Activated CD8-positive, alpha-beta memory T cell treated with anti-CD3 and anti-CD28 coated beads, Interleukin-2, amount 10 ng/mL, durations not matched to agents 7 days and 5 days (primary cell): ENCODE measurements around the gene SLC9A8. TPM values are rescaled to one million over a fixed set of nuclear protein-coding genes. Genes with fewer than 3 reads are reported as not detected.
"Not testable (repeated sequence)": the region's sequence is repeated elsewhere in the genome, so short reads cannot be mapped to it uniquely, and the experiment has no call there.

ENCODE experiments used
- ATAC-seq: fragments of 150-1000 bp; cut with Tn5 transposase; one replicate; pipeline ENCODE4 v1.10.0; 2021; ENCODE audit warnings: moderate library complexity
- CTCF ChIA-PET: fragments of 350-600 bp; sonication (Branson Sonifier 250); formaldehyde crosslinking; loops from one replicate; lab custom pipeline; 2021; ENCODE audit warnings: antibody characterized with exemption; lab: Charles Lee
- DNase-seq: peaks from one replicate; pipeline ENCODE4 v3.0.0-alpha.2; 2020
- H3K27ac Mint-ChIP-seq: one replicate; pipeline ENCODE4 v1.8.0; 2021; ENCODE audit warnings: mild to moderate bottlenecking, mixed read lengths
- H3K27me3 Mint-ChIP-seq: one replicate; pipeline ENCODE4 v1.8.0; 2021; ENCODE audit warnings: mixed read lengths
- H3K36me3 Mint-ChIP-seq: one replicate; pipeline ENCODE4 v1.8.0; 2021; ENCODE audit warnings: mild to moderate bottlenecking, mixed read lengths
- H3K4me1 Mint-ChIP-seq: one replicate; pipeline ENCODE4 v1.8.0; 2021; ENCODE audit warnings: mixed read lengths
- H3K4me3 Mint-ChIP-seq: one replicate; pipeline ENCODE4 v1.8.0; 2021; ENCODE audit warnings: mild to moderate bottlenecking, moderate library complexity, mixed read lengths
- H3K9me3 Mint-ChIP-seq: one replicate; pipeline ENCODE4 v1.8.0; 2022; ENCODE audit warnings: low read depth, mixed read lengths
- total RNA-seq, 2 experiments: library from RNA; stranded (reverse); gene quantifications; one replicate each; pipeline ENCODE4 v1.2.3, GENCODE V29; 2021

SLC9A8 gene
- total RNA-seq, 2 experiments from 2014 or later: 16.3 to 24.9 TPM

DNA sequence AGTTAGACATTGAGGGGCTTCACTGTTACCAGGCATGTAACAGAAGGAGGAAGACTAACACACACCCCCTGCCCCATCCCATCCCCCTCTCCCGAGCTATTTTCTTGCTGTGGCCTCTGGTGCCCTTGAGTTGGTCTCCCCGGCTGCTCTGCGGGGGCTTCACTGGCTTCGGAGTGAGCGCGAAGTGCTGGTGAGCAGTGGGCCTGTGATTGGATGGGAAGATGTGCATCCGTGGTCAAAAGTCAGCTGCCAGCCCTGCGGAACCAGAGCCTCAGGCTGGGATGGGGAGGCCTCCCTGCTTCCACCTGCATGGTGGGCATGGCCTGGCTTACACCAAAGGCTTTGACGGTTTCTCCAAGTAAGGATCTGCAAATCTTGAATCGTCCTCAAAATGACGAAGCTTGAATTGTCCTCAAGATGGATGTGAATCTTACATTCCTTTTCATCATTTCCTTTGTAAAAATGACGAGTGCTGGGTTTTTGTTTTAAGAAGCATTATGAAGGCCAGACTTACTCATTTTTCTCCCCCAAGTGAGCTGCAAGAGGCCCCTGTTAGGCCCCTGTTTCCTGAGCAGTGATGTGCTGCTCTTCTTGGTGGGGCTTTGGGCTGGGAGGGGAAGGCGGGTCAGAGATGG, 79.0 kb downstream of the SLC9A8 start:
- peak overlapping the region; percentile 93 for H3K27ac Mint-ChIP-seq
- H3K9me3 Mint-ChIP-seq: no peaks in the 10 kb centered on the region
- DNase-seq: no peak
- CTCF ChIA-PET: interaction anchor here (0.9 to 3.2 kb wide), 5 partner anchors 11 to 280 kb away, joined by 3 to 17 read pairs (median 4); no protein-coding TSS in a partner anchor
- H3K36me3 Mint-ChIP-seq: peaks cover 8% of the 10 kb centered on the region
- H3K4me3 Mint-ChIP-seq: no peak overlapping the region
- peaks cover 51% of the 10 kb centered on the region for H3K4me1 Mint-ChIP-seq
- ATAC-seq: no peak
- H3K27me3 Mint-ChIP-seq: no peaks in the 10 kb centered on the region

GRCh38 chr20:49892260-49892659, 79.6 kb downstream of the SLC9A8 start:
- no peak for DNase-seq
- ATAC-seq: no peak
- no peak overlapping the region for H3K4me3 Mint-ChIP-seq
- no peaks in the 10 kb centered on the region for H3K9me3 Mint-ChIP-seq
- H3K27me3 Mint-ChIP-seq: no peaks in the 10 kb centered on the region
- H3K36me3 Mint-ChIP-seq: peaks cover 8% of the 10 kb centered on the region
- peaks cover 51% of the 10 kb centered on the region for H3K4me1 Mint-ChIP-seq
- CTCF ChIA-PET: interaction anchor here (0.9 to 3.2 kb wide), 6 partner anchors 8 to 281 kb away, joined by 3 to 17 read pairs (median 4); no protein-coding TSS in a partner anchor
- H3K27ac Mint-ChIP-seq: peak overlapping the region; percentile 93

DNA sequence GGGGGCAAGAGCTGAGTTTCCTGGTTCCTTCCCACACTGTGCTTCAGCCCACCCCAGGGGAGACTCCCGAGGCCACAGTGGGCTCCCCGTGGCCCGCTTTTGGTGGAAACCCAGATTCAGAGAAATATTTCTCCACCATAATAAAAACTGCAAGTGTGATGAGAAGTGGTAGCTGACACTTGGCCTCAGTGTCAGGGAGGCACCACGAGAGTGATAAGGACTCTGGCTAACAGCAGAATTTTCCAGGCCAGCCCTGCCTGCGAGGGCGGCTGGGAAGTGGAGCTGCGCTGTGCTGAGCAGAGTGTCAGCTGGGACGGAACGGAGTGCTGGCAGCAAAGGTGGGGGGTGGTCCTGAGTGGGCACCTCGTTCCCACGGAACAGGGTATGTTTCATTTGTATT, 80.2 kb downstream of the SLC9A8 start:
- Mint-ChIP-seq H3K27ac (peak overlapping the region; percentile 93), H3K4me3 (peak overlapping the region; percentile 39), H3K4me1 (peaks cover 51% of the 10 kb centered on the region), H3K9me3 (no peaks in the 10 kb centered on the region), H3K27me3 (no peaks in the 10 kb centered on the region), H3K36me3 (peaks cover 5% of the 10 kb centered on the region)
- CTCF ChIA-PET: interaction anchor here (1.1 to 3.2 kb wide), 8 partner anchors 9 to 408 kb away, joined by 3 to 17 read pairs (median 4); no protein-coding TSS in a partner anchor
- DNase-seq: no peak
- no peak for ATAC-seq

DNA sequence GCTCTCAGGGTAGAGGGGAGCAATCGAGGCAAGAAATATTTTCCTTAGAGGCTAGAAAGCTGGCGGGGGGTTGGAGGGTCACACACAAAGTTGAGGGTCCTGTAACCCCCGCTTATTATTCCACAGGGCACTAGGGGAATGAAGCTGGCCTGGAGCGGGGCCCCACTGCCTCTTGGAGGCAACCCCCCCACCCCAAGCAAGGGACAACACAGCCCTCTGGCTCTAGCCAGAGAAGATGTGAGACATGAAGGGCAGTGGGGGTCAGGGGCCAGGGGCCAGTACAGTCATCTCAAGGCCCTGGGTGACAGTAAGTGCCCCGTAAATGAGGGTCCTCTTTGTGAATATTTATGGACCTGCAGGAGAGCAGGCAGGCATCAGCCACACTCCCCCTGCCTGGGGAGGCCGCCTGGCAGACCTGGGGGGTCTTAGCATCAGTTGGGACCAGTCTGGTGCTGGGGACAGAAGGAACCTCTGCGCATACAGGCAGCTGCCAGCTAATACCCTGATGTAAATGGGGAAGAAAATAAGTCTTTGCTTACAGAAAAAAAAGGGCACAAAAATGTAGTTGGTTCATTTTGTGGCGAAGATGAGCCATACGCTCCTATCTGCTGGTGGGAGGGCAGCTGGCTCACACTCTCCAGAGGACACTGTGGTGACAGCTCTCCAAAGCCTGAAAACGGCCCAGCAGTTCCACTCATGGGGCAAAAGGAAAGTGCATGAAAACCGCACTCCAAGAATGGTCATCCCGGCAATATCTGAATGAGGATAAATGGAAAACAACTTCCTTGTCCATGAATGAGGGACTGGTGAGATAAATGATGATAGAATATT, 80.8 kb downstream of the SLC9A8 start:
- H3K4me1 Mint-ChIP-seq: peaks cover 50% of the 10 kb centered on the region
- peaks cover 2% of the 10 kb centered on the region for H3K36me3 Mint-ChIP-seq
- no peaks in the 10 kb centered on the region for H3K9me3 Mint-ChIP-seq
- ATAC-seq (peak; percentile 73), DNase-seq (peak; percentile 69)
- H3K27ac Mint-ChIP-seq: peak overlapping the region; percentile 93
- peak overlapping the region; percentile 63 for H3K4me3 Mint-ChIP-seq
- no peaks in the 10 kb centered on the region for H3K27me3 Mint-ChIP-seq
- CTCF ChIA-PET: interaction anchor here (1.0 to 3.2 kb wide), 8 partner anchors 9 to 409 kb away, joined by 3 to 17 read pairs (median 4); no protein-coding TSS in a partner anchor

- peak overlapping the region; percentile 93 for H3K27ac Mint-ChIP-seq
- DNase-seq: peak; percentile 78
Measured at GRCh38 chr20:49894073-49894470, 81.4 kb downstream of the SLC9A8 start.

GRCh38 chr20:49895474-49896093, 83.0 kb downstream of the SLC9A8 start:
- H3K36me3 Mint-ChIP-seq, H3K4me3 Mint-ChIP-seq, H3K9me3 Mint-ChIP-seq, CTCF ChIA-PET, DNase-seq, H3K27ac Mint-ChIP-seq, H3K27me3 Mint-ChIP-seq, ATAC-seq: not testable (repeated sequence)
- H3K4me1 Mint-ChIP-seq: peaks cover 37% of the 10 kb centered on the region

More at GRCh38 chr20:49894073-49894470, 81.4 kb downstream of the SLC9A8 start:
- H3K27me3 Mint-ChIP-seq: no peaks in the 10 kb centered on the region
- no peaks in the 10 kb centered on the region for H3K36me3 Mint-ChIP-seq
- H3K9me3 Mint-ChIP-seq: no peaks in the 10 kb centered on the region
- CTCF ChIA-PET: interaction anchor here (1.0 to 3.2 kb wide), 4 partner anchors 10 to 410 kb away, joined by 3 to 17 read pairs (median 4); no protein-coding TSS in a partner anchor
- H3K4me1 Mint-ChIP-seq: peaks cover 44% of the 10 kb centered on the region
- peak overlapping the region; percentile 63 for H3K4me3 Mint-ChIP-seq
- peak; percentile 66 for ATAC-seq

- no peaks in the 10 kb centered on the region for H3K27me3 Mint-ChIP-seq
- H3K36me3 Mint-ChIP-seq: no peaks in the 10 kb centered on the region
- no peak overlapping the region for H3K4me3 Mint-ChIP-seq
- H3K4me1 Mint-ChIP-seq: peaks cover 36% of the 10 kb centered on the region
- CTCF ChIA-PET: interaction anchor here (1.4 kb wide), 2 partner anchors 9 to 175 kb away, joined by 4 to 6 read pairs; no protein-coding TSS in a partner anchor
- H3K9me3 Mint-ChIP-seq: no peaks in the 10 kb centered on the region
- no peak for DNase-seq
- no peak overlapping the region for H3K27ac Mint-ChIP-seq
- ATAC-seq: no peak
Measured at GRCh38 chr20:49896204-49896603, 83.6 kb downstream of the SLC9A8 start.

- no peak for ATAC-seq
- no peaks in the 10 kb centered on the region for H3K9me3 Mint-ChIP-seq
- H3K27me3 Mint-ChIP-seq: no peaks in the 10 kb centered on the region
- no peak for DNase-seq
- peaks cover 2% of the 10 kb centered on the region for H3K4me1 Mint-ChIP-seq
- no peak overlapping the region for H3K27ac Mint-ChIP-seq
- no peak overlapping the region for H3K4me3 Mint-ChIP-seq
- H3K36me3 Mint-ChIP-seq: peaks cover 3% of the 10 kb centered on the region
- CTCF ChIA-PET: interaction anchor here (0.6 to 2.1 kb wide), 4 partner anchors 11 to 1003 kb away, joined by 3 to 9 read pairs (median 3); partner anchors contain the start of gene SPATA2
Measured at GRCh38 chr20:49899541-49900383, 87.1 kb downstream of the SLC9A8 start.

- Mint-ChIP-seq H3K27me3 (no peaks in the 10 kb centered on the region), H3K4me1 (no peaks in the 10 kb centered on the region), H3K36me3 (peaks cover 12% of the 10 kb centered on the region), H3K27ac (no peak overlapping the region), H3K9me3 (no peaks in the 10 kb centered on the region), H3K4me3 (no peak overlapping the region)
- ATAC-seq (no peak), DNase-seq (no peak)
- CTCF ChIA-PET: interaction anchor here (1.0 to 2.1 kb wide), 4 partner anchors 12 to 55 kb away, joined by 3 to 9 read pairs (median 4); no protein-coding TSS in a partner anchor
Measured at GRCh38 chr20:49901588-49901987, 89.0 kb downstream of the SLC9A8 start.

GRCh38 chr20:49904440-49905214, 92.0 kb downstream of the SLC9A8 start:
- no peak overlapping the region for H3K27ac Mint-ChIP-seq
- peaks cover 16% of the 10 kb centered on the region for H3K36me3 Mint-ChIP-seq
- no peak overlapping the region for H3K4me3 Mint-ChIP-seq
- CTCF ChIA-PET: interaction anchor here (0.8 to 3.5 kb wide), 5 partner anchors 10 to 58 kb away, joined by 3 to 12 read pairs (median 3); no protein-coding TSS in a partner anchor
- ATAC-seq (no peak), DNase-seq (no peak)
- H3K27me3 Mint-ChIP-seq: no peaks in the 10 kb centered on the region
- no peaks in the 10 kb centered on the region for H3K4me1 Mint-ChIP-seq
- H3K9me3 Mint-ChIP-seq: no peaks in the 10 kb centered on the region

DNA sequence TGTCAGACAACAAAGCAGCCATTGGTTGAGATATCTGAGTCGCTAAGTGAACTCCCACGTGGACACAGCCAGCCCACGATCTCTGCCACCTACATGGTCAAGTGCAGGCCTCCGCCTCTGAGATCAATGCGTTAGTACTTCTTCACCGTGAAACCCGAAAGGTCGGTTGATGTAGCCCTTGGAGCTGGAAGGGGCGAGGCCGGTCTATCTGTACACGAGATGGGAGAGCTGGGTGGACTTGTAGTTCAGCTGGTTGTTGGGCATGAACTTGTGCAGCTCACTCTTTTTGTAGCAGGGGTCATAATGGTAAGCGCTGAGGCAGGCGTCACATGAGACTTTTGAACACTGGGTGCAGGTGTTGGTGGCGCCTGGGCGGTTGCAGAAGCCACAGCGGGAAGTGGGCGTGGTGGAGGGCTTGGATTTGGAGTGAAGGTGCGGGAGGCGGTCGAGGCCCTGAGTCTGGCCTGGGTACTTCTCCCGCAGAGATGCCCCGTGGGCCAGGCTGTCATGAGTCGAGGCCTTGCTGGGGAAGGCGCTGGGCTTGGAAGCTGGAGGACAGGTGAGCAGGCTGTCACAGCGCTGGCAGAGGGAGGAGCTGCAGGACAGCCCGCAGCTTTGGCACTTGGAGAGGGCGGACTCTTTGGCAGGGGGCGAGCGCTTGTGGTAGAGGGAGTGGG, 92.9 kb downstream of the SLC9A8 start:
- H3K9me3 Mint-ChIP-seq: no peaks in the 10 kb centered on the region
- CTCF ChIA-PET: interaction anchor here (1.6 to 3.5 kb wide), 2 partner anchors 9 to 17 kb away, joined by 3 to 12 read pairs; no protein-coding TSS in a partner anchor
- ATAC-seq (no peak), DNase-seq (no peak)
- no peaks in the 10 kb centered on the region for H3K4me1 Mint-ChIP-seq
- no peak overlapping the region for H3K4me3 Mint-ChIP-seq
- peaks cover 16% of the 10 kb centered on the region for H3K36me3 Mint-ChIP-seq
- no peaks in the 10 kb centered on the region for H3K27me3 Mint-ChIP-seq
- no peak overlapping the region for H3K27ac Mint-ChIP-seq
